Uterus (tissue), 2 donors: Measurements from ENCODE around the gene RIC8B.

ENCODE experiments used
- POLR2A ChIP-seq, 2 donors: fragments of 450-650 bp; IDR thresholded peaks; one replicate each; pipeline ENCODE4 v1.6.1; 2016; ENCODE audit warnings: antibody characterized with exemption in 2 of 2, mild to moderate bottlenecking in 1 of 2, moderate library complexity in 1 of 2
- TF ChIP-seq, protein P1 (sequence below), 4 experiments: fragments of 200-600 bp in 2 of 4; fragments of 450-650 bp in 2 of 4; sonication (generic) in 2 of 4; IDR thresholded peaks; one replicate each; pipeline ENCODE4 v1.5.1; 2016 to 2019; ENCODE audit warnings: antibody characterized with exemption in 4 of 4, mild to moderate bottlenecking in 2 of 4, moderate library complexity in 1 of 4

DNA sequence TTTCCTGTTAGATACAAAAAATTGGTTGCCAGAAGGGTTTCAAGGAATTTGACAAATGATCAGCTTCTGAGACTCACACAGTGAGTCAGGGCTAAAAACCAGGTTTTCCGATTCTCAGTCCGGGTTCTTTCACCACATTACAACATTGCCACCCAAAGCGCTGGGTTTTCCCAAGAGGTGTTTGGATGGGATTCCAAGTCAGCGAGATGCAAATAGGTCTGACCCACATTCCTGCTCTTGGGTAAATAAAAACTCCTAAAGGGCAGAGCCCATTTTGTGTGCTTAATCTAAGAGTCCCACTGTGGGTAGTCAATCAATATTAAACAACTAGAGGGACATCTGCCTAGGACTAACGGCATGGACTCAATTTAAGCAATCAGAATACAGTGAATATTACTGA lies 5.4 kb upstream of the RIC8B start:
- TF ChIP-seq, protein P1, sequence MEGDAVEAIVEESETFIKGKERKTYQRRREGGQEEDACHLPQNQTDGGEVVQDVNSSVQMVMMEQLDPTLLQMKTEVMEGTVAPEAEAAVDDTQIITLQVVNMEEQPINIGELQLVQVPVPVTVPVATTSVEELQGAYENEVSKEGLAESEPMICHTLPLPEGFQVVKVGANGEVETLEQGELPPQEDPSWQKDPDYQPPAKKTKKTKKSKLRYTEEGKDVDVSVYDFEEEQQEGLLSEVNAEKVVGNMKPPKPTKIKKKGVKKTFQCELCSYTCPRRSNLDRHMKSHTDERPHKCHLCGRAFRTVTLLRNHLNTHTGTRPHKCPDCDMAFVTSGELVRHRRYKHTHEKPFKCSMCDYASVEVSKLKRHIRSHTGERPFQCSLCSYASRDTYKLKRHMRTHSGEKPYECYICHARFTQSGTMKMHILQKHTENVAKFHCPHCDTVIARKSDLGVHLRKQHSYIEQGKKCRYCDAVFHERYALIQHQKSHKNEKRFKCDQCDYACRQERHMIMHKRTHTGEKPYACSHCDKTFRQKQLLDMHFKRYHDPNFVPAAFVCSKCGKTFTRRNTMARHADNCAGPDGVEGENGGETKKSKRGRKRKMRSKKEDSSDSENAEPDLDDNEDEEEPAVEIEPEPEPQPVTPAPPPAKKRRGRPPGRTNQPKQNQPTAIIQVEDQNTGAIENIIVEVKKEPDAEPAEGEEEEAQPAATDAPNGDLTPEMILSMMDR (IDR thresholded peaks at IDR 0.05): no peak
- TF ChIP-seq POLR2A (IDR thresholded peaks at IDR 0.05): no peak
